ENCODE results near the gene PCDH19.

The PCDH19 gene

DNA sequence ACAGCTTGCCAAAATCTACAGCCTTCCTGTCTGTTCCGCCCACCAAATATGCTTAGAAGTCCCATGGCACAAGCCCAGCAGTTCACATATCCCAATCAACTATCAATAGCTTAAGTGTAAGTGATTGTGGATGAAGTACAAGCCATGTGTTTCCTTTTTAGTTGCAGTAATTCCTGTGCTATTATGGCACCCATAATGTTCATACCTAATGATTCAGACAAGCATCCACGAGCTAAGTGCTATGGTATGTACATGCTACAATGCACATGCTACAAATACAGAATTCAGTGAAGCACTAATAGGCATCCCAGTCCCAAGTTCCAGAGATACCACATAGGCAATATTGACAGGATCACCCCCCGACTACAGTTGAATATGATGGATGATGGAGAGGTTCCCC lies 94.5 kb downstream of the PCDH19 start:
- DNase-seq, result no peak

DNA sequence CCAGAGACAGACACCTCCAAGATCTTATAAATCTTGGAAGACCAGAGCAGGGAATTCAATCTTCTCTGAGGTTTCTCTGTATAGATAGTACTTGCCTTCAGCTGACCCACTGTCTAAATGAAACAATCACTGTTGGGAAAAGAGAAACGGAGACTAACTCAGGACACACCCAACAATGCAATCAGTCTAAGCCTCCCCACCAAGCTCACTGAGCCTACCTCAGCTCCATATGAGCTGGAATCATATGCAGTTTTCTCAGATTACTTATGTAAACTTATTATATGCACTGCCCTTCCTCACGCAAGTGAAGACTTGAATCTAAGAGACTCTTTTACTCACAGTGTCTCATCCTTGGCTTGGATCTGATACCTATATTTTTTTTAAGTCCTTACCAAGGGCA lies 110.5 kb downstream of the PCDH19 start:
- no peak for DNase-seq

DNA sequence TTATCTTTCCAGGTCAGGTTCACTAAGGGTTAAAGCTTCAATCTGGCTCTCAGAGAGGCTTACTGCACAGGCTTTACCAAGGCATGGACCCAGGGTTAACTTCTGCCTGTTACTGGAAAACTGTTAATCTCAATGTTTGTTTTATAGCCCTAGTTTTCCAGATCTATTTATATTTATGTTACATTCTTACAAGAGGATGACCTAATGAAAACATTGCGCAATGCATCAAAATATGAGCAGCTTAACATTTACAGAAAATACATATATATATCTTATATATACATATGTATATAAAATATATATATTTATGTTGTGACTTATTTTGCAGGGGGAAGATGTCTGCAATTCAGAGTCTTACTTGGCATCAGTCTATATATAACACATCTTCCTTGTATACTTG lies 112.3 kb downstream of the PCDH19 start:
- no peak for DNase-seq

DNA sequence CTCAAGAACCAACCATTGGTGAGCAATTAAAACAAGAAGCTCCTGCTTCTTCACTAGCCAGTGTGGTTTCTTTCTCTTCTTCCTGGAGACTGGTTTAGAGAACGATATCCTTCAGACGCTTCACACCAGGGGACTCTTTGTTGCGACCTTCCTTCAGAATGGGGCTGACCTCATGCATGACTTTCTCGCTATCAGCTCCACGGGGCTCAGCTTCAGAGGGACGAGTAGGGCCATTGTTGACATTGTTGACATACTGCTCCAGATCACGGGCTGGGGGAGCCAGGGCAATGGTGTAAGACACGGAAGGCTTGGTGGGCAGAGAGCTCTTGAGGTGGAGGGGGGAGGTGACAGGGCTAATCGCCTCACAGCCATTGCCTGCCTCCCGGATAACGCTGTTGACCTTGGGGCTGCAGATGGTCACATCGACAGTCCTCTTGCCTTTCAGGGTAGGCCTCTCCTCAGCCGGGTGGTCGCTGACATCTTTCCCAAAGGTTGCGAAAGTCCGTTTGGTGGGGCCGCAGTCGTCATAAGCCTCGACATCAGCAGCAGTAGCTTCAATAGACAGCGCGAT lies 113.8 kb downstream of the PCDH19 start:
- no peak for DNase-seq

DNA sequence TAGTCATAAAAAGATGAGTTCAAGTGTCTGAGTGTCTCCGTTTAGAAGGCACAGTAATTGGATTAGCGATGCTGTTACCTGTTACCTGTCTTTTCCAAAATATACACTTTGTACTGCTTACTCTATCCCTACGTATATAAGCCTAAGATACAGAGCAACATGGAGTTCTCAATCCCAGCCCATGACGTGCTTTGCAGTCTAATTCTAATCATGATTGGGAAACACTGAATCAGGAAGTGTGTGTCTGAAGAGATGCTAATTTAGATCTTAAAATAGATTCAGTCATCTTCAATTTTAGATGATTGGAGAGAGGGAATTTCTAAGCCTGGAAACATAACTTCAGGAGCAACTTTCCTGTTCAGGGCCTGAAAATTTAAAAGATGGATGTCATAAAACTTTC lies 115.1 kb downstream of the PCDH19 start:
- DNase-seq, result no peak

DNA sequence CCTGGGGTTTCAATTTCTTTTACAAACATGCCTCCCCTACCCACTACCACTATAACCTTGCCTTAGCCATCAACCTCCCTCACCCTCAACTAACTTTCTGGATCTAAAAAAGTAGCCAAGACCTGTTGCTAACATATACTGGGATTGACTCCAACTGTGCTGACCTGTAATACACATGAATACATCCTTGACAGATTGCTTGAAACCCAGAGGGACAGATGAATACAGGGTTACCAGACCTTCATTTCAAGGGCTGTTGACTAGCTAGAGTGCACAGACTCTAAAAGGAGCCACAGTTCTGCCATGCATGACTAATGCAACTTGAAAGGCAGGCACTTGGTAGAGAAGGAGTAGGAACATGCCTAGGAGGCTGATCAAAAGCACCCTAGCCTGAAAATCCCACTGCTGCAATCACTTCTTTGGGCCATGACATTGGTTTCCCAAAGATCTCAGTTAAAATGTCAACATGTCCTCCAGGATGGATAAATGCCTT lies 121.0 kb downstream of the PCDH19 start:
- DNase-seq, result no peak

DNA sequence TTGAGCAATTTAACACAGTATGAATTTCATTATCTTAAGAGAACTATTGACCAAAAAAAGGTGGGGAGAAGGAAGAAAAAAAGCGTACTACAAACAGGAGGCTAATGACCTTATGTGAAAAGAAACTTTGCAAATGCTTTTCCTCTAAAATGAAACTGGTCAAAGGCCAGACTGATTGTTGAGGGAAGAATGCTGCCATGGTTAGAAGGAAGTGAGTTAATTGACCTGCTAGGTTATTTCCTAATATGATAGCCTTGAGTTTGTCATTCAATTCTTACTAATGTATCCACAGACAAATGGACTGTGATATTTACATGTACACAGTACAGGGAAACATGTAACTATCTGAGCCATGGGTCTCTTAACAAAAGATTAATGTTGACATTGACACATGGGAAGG lies 132.8 kb downstream of the PCDH19 start:
- DNase-seq, result no peak

DNA sequence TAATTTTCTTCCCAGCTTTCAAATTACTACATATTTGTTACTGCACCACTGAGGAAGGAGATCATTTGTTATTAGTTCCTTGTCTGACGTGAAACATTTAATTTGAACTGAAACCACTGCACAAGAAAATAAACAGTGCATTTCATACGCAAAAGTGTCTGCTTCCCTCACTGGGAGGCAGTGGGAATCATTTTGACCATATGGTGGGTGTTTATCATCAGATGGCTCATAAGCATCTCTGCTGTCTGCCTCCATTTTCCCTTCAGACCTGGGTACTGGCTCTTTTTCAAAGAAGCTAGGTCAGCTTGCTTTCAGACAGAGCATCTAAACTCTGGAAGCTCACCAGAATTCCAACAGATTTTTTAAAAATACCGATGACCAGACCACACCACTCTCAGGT lies 135.2 kb downstream of the PCDH19 start:
- no peak for DNase-seq

DNA sequence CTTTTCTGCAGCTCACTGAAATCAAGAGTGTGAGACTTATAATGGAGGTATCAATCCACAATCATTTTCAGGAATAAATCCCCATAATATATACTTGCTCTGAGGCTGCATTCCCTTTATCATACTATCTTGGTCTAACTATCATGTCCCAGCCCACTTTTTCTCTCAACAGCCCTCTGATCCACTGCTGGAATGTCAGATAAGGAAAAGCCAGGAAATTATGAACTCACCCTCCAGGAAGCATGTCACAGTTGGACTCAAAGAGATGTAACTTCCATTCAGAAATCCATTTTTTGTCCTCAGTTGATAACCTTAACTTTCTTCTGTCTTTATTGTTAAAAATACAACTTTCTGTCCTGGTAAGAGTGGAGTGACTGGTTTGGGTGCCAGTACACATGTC lies 144.9 kb downstream of the PCDH19 start:
- DNase-seq, result no peak

DNA sequence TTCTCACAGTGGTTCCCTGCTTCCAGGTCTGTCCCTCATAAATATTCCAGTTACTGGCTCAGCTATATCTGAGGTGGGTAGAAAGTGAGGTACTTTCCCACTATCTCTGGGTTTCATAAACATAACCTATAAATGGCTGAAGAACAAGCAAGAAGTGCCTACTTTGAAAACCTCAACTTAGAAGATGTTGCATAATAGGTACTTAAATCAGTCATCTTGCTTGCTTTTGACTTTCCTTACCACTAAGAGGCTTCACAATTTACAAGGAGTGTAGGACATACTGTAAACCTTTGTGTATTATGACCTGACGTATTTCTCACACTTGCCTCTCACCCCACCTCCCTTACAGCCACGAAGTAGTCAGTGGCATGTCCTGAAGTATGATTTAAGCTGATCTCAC lies 145.9 kb downstream of the PCDH19 start:
- DNase-seq, result no peak

DNA sequence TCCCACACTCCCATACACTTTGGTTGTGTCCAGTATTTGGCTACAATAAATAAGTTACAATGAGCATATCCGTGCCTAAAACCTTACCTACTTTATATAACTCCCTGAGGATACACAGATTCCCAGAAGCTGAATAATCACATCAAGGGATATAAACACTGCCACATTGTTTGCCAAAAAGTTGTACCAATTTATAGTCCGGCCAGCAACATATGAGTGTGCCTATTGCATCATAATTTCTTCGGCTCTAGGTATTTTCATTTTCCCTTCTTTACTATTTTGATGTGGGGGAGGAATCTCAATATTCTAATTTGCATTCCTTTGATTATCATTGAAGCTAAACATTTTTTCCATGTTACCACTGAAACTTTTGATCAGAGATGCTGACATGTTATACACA lies 146.4 kb downstream of the PCDH19 start:
- DNase-seq, result no peak

DNA sequence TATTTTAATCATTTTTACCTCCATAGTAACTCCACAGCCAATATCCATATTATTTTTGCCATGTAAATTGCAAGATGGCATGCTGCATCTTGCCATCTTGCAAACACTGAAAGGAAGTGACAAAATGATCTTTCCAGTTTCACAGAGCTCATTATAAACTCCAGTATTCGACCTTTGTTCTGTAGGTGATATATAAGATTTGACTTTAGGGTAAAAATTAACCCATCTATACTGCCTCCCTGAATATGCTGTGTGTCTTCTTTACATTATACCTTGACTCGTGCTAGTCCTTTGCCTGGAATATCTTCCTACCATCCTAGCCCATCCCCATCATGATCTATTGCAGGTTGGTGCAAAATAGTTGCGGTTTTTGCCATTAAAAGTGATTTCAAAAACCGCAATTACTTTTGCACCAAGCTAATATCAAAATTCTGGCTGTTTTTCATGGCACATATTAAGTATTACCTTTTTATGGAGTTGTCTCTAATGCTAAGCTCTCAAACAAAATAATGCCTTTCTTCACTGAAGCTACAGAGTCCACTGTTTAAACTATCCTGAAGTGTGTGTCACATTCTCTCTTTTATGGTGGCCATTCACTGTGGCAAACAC lies 161.1 kb downstream of the PCDH19 start:
- DNase-seq, result no peak

DNA sequence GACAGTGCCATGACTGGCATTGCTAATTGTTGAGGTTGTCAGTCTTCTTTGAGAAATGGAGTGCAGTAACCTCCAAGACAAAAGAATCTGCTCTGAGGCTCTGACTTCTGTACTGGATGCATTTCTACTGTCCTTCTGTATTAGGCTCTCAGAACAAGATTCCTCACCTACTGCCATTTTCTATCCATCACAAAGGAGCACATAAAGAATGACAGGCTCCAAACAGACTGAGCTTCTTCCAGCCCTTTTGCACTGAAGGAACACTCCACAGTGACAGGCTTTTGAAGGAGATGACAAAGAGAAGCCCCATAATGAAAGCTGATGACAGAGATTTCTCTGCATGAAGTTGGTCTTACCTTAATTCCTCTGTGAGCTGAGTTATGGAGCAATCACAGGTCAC lies 162.2 kb downstream of the PCDH19 start:
- DNase-seq, result no peak

DNA sequence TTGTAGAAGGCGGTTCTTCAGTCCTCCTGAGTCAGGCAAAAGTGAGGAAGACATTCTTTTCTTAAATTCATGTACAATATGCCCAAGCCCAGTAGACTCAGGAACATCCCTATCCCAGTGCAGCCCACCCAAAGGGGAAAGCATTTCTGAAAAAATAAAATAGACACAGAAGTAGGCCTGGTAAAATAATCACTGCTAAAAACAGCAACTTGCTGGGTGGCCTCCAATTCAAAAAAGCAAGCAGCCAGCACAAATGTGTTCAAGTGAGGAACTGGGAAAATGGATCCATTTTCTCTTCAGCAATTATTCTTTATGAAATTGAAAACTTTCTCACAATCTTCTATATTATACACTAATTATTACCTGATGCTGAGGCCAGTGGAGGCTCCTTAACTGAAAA lies 165.4 kb downstream of the PCDH19 start:
- no peak for DNase-seq
